ENCODE measurements around the gene DDN. TPM values are rescaled to one million over a fixed set of nuclear protein-coding genes. Genes with fewer than 3 reads are reported as not detected.

The DDN gene
- total and polyA plus RNA-seq, 9 of the 15 experiments (the other 6 are each of a cell fraction or from before 2014, with no cell fraction given) = 0.03 to 3.6 (median 1.6) TPM

DNA sequence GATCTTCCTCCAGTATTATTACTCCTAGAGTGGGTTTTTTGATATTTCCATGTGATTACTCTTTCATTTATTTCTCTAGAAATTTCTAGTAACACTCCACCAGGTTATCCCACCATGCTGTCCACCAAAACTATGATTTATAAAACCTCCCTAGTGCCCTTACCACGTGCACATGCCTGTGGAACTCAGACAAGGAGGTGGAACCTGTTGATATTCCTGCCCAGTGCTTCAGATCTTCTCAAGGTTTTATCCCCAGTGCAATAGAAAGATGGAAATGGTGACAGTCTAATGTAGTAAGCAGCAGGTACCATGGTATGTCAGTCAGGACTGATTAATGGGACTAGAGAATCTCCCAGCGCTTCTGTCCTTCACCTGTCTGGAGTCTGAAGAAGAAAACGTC lies 38.3 kb downstream of the DDN start:
- no peak overlapping the region for H2AFZ ChIP-seq (ENCODE audit: low read depth, low read length)
- ATAC-seq (no peak), DNase-seq (ENCODE audit: extremely low read depth in 1 of 4, low spot score in 3 of 4) (no peak), FAIRE-seq (no peak)
- no peaks in the 10 kb centered on the region; the same call in 1 of the 2 replicates for H4K20me1 ChIP-seq (replicated peaks; ENCODE audit: control insufficient read depth, insufficient read depth, low read length)
- in situ Hi-C loops (cut with MboI) = no loop called here
- no peak overlapping the region for H3K4me2 ChIP-seq (ENCODE audit: insufficient read depth, low read length)
- intact Hi-C loops (cut with micrococcal nuclease) = no loop called here
- ChIA-PET POLR2A (interaction anchor here (0.9 to 1.0 kb wide), 2 partner anchors 13 to 15 kb away, joined by 3 read pairs; no protein-coding TSS in a partner anchor), CTCF (ENCODE audit: low intra/inter-chr PET ratio) (no interaction called here)
- H3K9me1 ChIP-seq (ENCODE audit: control insufficient read depth, insufficient read depth, low read length) = peaks cover 1% of the 10 kb centered on the region
- peaks cover 14% of the 10 kb centered on the region for H3K79me2 ChIP-seq (ENCODE audit: control insufficient read depth, insufficient read depth, low read length)
- H3K9me3 ChIP-seq (replicated peaks; ENCODE audit: control insufficient read depth, insufficient read depth, low read depth, low read length) = no peaks in the 10 kb centered on the region
- peaks cover 7 to 9% of the 10 kb centered on the region in 2 experiments; a peak in 4 of 5 replicates for H3K4me1 ChIP-seq (replicated peaks in 1 of 2; ENCODE audit: control insufficient read depth in 2 of 2, insufficient read depth in 2 of 2, low read length in 2 of 2)
- no TSS peak for BruUV-seq (replicated peaks)
- no peak overlapping the region for H3K27ac ChIP-seq (ENCODE audit: extremely low read depth, low read depth, low read length)
- no peak overlapping the region for H3K9ac ChIP-seq (ENCODE audit: insufficient read depth in 1 of 2, low read depth in 2 of 2, low read length in 2 of 2)
- H3K36me3 ChIP-seq (ENCODE audit: control insufficient read depth, insufficient read depth, low read length) = peaks cover 1% of the 10 kb centered on the region; the same call in 1 of the 3 replicates
- 0% methylated on average over 3 of the region's 3 CpGs for WGBS (ENCODE audit: insufficient coverage, low coverage, missing lambda C conversion rate)
- H3K27me3 ChIP-seq (ENCODE audit: control insufficient read depth in 2 of 2, insufficient read depth in 2 of 2, low read length in 2 of 2) = no peaks in the 10 kb centered on the region
- no peak overlapping the region for H3K4me3 ChIP-seq
- TF ChIP-seq ZBED1 (IDR thresholded peaks at IDR 0.05) (no peak), HNRNPH1 (optimal IDR thresholded peaks at IDR 0.05; ENCODE audit: low read depth, low read length) (no peak), SIRT6 (IDR thresholded peaks at IDR 0.05; ENCODE audit: low read depth, low read length) (no peak)
- TF ChIP-seq, protein P1, sequence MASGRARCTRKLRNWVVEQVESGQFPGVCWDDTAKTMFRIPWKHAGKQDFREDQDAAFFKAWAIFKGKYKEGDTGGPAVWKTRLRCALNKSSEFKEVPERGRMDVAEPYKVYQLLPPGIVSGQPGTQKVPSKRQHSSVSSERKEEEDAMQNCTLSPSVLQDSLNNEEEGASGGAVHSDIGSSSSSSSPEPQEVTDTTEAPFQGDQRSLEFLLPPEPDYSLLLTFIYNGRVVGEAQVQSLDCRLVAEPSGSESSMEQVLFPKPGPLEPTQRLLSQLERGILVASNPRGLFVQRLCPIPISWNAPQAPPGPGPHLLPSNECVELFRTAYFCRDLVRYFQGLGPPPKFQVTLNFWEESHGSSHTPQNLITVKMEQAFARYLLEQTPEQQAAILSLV (tag; IDR thresholded peaks at IDR 0.05) = no peak
- TF ChIP-seq, protein P2, sequence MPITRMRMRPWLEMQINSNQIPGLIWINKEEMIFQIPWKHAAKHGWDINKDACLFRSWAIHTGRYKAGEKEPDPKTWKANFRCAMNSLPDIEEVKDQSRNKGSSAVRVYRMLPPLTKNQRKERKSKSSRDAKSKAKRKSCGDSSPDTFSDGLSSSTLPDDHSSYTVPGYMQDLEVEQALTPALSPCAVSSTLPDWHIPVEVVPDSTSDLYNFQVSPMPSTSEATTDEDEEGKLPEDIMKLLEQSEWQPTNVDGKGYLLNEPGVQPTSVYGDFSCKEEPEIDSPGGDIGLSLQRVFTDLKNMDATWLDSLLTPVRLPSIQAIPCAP (CRISPR knock-in tag; IDR thresholded peaks at IDR 0.05; ENCODE audit: borderline replicate concordance) = no peak

Data from K562 (cell line).